ENCODE data around the gene FRYL. TPM values are rescaled to one million over a fixed set of nuclear protein-coding genes. Genes with fewer than 3 reads are reported as not detected.

The FRYL gene
- total RNA-seq, 2 donors from 2014 or later = 29.8 to 35.1 TPM

DNA sequence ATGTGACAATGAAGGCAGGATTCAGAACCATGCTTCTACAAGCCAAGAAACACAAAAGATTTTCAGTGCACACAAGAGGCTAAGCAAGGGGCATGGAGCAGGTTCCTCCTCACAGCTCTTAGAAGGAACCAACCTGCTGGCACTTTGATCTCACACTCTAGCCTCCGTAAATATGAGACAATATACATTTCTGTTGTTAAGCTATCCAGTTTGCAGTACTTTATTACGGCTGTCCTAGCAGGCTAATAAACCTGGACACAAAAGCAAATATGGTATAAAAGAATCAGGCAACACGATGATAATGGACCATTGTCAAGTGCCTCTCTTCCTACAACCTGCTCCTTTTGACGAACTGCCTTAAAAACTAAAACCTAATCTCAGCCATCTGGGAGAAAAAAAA is 175.6 kb downstream of the FRYL start:
- no peaks in the 10 kb centered on the region for H3K9me3 ChIP-seq
- TF ChIP-seq, protein P1, sequence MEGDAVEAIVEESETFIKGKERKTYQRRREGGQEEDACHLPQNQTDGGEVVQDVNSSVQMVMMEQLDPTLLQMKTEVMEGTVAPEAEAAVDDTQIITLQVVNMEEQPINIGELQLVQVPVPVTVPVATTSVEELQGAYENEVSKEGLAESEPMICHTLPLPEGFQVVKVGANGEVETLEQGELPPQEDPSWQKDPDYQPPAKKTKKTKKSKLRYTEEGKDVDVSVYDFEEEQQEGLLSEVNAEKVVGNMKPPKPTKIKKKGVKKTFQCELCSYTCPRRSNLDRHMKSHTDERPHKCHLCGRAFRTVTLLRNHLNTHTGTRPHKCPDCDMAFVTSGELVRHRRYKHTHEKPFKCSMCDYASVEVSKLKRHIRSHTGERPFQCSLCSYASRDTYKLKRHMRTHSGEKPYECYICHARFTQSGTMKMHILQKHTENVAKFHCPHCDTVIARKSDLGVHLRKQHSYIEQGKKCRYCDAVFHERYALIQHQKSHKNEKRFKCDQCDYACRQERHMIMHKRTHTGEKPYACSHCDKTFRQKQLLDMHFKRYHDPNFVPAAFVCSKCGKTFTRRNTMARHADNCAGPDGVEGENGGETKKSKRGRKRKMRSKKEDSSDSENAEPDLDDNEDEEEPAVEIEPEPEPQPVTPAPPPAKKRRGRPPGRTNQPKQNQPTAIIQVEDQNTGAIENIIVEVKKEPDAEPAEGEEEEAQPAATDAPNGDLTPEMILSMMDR (IDR thresholded peaks at IDR 0.05) = no peak
- no peak overlapping the region for H3K4me3 ChIP-seq
- no peaks in the 10 kb centered on the region for H3K27me3 ChIP-seq
- no peaks in the 10 kb centered on the region for H3K36me3 ChIP-seq
- no peak overlapping the region for H3K27ac ChIP-seq
- DNase-seq (ENCODE audit: low spot score) = no peak
- no peaks in the 10 kb centered on the region for H3K4me1 ChIP-seq

DNA sequence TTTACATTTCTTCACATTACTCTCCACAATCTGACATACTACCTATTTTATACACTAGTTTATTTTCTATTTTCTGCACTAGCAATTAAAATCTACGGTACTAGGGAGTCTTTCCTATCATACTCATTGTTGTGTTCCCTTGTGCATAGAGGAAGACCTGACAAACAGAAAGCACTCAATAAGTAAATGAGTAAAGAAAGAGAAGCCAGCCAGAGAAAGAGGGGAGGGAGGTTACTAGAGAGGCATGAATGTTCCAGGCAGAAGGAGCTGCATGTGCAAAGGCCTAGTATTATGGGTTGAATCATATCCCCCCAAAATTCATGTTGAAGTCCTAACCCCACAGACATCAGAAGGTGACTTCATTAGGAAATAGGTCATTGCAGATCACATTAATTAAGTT is 176.0 kb downstream of the FRYL start:
- Histone ChIP-seq H3K4me3 (no peak overlapping the region), H3K9me3 (no peaks in the 10 kb centered on the region), H3K4me1 (no peaks in the 10 kb centered on the region), H3K27me3 (no peaks in the 10 kb centered on the region), H3K27ac (no peak overlapping the region), H3K36me3 (no peaks in the 10 kb centered on the region)
- TF ChIP-seq, protein P1 (IDR thresholded peaks at IDR 0.05) = no peak
- DNase-seq (ENCODE audit: low spot score) = no peak

DNA sequence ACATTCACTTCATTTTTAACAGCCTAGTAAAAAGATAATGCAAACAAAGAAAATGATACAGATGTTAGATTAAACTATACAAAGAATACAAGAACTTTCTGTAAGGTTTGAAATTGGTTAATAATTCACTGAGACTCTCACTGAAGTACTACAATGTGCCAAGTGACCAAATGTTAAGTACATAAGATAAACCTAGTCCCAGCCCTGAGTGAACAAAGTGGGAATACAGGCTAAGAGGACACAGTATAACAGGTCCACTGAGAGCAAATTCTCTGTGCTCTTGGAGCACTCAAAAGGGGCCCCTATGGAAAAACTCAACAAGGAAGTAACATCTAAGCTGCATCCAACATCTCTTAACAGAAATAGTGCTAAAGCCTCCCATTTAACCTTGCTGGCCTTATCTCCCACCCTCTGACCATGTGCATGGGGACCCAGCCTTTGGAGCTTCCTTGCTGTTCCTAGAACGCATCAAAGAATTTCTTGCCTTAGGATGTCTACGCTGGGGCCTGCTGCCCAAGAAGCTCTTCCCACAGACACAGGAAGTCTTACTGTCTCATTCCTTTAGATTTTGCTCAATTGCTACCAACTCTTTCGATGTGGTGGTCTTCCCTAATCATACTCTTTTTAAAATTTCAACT is 176.6 kb downstream of the FRYL start:
- DNase-seq (ENCODE audit: low spot score) = no peak
- H3K36me3 ChIP-seq = no peaks in the 10 kb centered on the region
- no peak overlapping the region for H3K27ac ChIP-seq
- no peaks in the 10 kb centered on the region for H3K9me3 ChIP-seq
- TF ChIP-seq, protein P1 (IDR thresholded peaks at IDR 0.05) = no peak
- no peaks in the 10 kb centered on the region for H3K4me1 ChIP-seq
- no peaks in the 10 kb centered on the region for H3K27me3 ChIP-seq
- no peak overlapping the region for H3K4me3 ChIP-seq

DNA sequence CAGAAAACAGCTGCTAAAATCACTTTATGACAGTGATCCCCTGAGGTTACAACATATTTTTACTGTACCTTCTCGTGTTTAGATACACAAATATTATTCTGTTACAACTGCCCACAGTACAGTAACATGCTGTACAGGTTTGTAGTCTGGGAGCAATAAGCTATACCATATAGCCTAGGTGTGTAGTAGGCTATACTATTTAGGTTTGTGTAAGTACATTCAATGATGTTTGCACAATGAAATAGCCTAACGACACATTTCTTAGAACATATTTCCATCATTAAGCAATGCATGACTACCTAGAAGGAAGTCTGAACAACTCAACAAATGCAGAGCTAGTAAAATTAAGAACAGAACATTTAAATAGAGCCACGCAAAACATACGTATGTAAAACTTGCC is 177.3 kb downstream of the FRYL start:
- H3K9me3 ChIP-seq = no peaks in the 10 kb centered on the region
- TF ChIP-seq, protein P1 (IDR thresholded peaks at IDR 0.05) = no peak
- H3K27me3 ChIP-seq = no peaks in the 10 kb centered on the region
- no peak overlapping the region for H3K27ac ChIP-seq
- DNase-seq (ENCODE audit: low spot score) = no peak
- no peaks in the 10 kb centered on the region for H3K4me1 ChIP-seq
- no peaks in the 10 kb centered on the region for H3K36me3 ChIP-seq
- no peak overlapping the region for H3K4me3 ChIP-seq

DNA sequence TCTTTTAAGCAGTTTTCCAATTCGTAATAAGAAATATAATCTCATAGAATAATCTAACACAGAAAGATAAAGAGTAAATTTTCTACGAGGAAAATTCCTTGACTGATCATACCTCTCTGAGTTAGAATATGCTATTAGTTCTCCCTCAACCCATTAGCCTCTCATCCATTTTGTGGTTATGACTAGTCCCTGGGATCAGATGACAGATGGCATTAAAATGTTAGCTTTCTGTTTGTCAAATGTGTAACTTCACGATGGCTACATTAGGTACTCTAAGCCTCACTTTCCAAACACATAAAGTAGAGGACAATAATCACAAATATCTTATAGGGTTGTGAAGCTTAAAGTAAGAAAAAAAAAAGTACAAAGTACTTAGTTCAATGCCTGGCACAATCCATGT is 177.9 kb downstream of the FRYL start:
- DNase-seq (ENCODE audit: low spot score) = no peak
- no peaks in the 10 kb centered on the region for H3K36me3 ChIP-seq
- H3K27me3 ChIP-seq = no peaks in the 10 kb centered on the region
- no peak overlapping the region for H3K4me3 ChIP-seq
- no peaks in the 10 kb centered on the region for H3K4me1 ChIP-seq
- no peak overlapping the region for H3K27ac ChIP-seq
- H3K9me3 ChIP-seq = no peaks in the 10 kb centered on the region
- TF ChIP-seq, protein P1 (IDR thresholded peaks at IDR 0.05) = no peak

DNA sequence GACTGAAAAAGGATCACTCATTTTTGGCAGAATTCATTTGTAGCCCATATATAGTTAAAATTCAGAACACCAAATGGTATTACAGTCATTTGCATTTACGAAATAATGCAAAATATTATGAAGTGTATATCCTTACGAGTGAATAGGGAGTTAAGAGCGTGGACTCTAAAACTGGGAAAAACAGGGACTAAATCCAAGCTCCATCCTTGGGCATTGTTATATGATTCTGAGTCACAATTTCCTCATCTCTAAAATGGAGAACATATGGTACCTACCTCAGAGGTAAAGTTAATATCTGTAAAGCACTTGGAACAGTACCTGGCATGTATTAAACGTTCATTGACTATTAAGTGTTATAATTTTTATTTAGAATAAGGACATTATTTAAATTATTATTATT is 183.7 kb downstream of the FRYL start:
- TF ChIP-seq, protein P1 (IDR thresholded peaks at IDR 0.05) = no peak
- peaks cover 0 to 8% of the 10 kb centered on the region in 2 donors for H3K4me1 ChIP-seq
- no peak overlapping the region for H3K27ac ChIP-seq
- H3K9me3 ChIP-seq = no peaks in the 10 kb centered on the region
- H3K36me3 ChIP-seq = peaks cover 5% of the 10 kb centered on the region
- DNase-seq (ENCODE audit: low spot score) = no peak
- H3K27me3 ChIP-seq = no peaks in the 10 kb centered on the region
- H3K4me3 ChIP-seq = no peak overlapping the region
